DND-41 (cell line): ENCODE data around the gene TMEM39A.

ENCODE experiments used
- ATAC-seq: fragments of 200-7000 bp; cut with Tn5 transposase; 3 replicates; pipeline ENCODE4 v1.9.1; 2021; ENCODE audit warnings: low read depth; ENCODE audit not compliant: insufficient read depth
- DNase-seq: peaks from one replicate; pipeline ENCODE4 v3.0.0-alpha.2; 2020
- H2AFZ ChIP-seq: 2 replicates; pipeline ENCODE4 v1.6.0; 2012; ENCODE audit warnings: low read depth, low read length
- H3K27ac ChIP-seq: 2 replicates; pipeline ENCODE4 v1.5.1; 2012; ENCODE audit warnings: low read length, inconsistent platforms
- H3K27me3 ChIP-seq: fragments of 200-600 bp; sonication (generic); 2 replicates; pipeline ENCODE4 v1.6.0; 2012; ENCODE audit warnings: low read length, mild to moderate bottlenecking, inconsistent platforms; ENCODE audit not compliant: insufficient read depth, poor library complexity
- H3K36me3 ChIP-seq: 2 replicates; pipeline ENCODE4 v1.5.1; 2012; ENCODE audit warnings: low read length, inconsistent platforms; ENCODE audit not compliant: insufficient read depth
- H3K4me1 ChIP-seq: 2 replicates; pipeline ENCODE4 v1.5.1; 2012; ENCODE audit warnings: mild to moderate bottlenecking, low read length; ENCODE audit not compliant: insufficient read depth
- H3K4me2 ChIP-seq: 2 replicates; pipeline ENCODE4 v1.6.0; 2012; ENCODE audit warnings: mild to moderate bottlenecking, moderate library complexity, low read length, inconsistent platforms; ENCODE audit not compliant: insufficient read depth
- H3K4me3 ChIP-seq, 2 experiments: fragments of 200-600 bp in 1 of 2; shearing (Covaris generic) in 1 of 2; 2 replicates each; pipeline ENCODE4 v1.5.1; 2012 to 2016; ENCODE audit warnings: inconsistent platforms in 2 of 2, low read length in 2 of 2, mild to moderate bottlenecking in 2 of 2, low read depth in 1 of 2, moderate library complexity in 1 of 2
- H3K79me2 ChIP-seq: 2 replicates; pipeline ENCODE4 v1.6.0; 2012; ENCODE audit warnings: low read length, inconsistent platforms; ENCODE audit not compliant: insufficient read depth
- H3K9ac ChIP-seq: 2 replicates; pipeline ENCODE4 v1.6.0; 2012; ENCODE audit warnings: low read depth, mild to moderate bottlenecking, inconsistent platforms, low read length, moderate library complexity
- H3K9me3 ChIP-seq: 2 replicates; pipeline ENCODE4 v1.5.1; 2012; ENCODE audit warnings: low read length, moderate library complexity, mild to moderate bottlenecking, inconsistent platforms; ENCODE audit not compliant: insufficient read depth, severe bottlenecking
- H4K20me1 ChIP-seq: 2 replicates; pipeline ENCODE4 v1.6.0; 2012; ENCODE audit warnings: low read length; ENCODE audit not compliant: insufficient read depth
- EZH2 ChIP-seq: IDR thresholded peaks from 3 replicates; pipeline ENCODE4 v1.6.1; 2012; ENCODE audit warnings: borderline replicate concordance, low read depth, mild to moderate bottlenecking, moderate library complexity, low read length, inconsistent platforms; ENCODE audit not compliant: severe bottlenecking
- TF ChIP-seq, protein P1 (sequence below): IDR thresholded peaks from 2 replicates; pipeline ENCODE4 v1.5.1; 2012; ENCODE audit warnings: borderline replicate concordance, low read length, moderate library complexity, mild to moderate bottlenecking; ENCODE audit not compliant: poor library complexity, severe bottlenecking; ENCODE audit errors: extremely low read depth

The TMEM39A gene

DNA sequence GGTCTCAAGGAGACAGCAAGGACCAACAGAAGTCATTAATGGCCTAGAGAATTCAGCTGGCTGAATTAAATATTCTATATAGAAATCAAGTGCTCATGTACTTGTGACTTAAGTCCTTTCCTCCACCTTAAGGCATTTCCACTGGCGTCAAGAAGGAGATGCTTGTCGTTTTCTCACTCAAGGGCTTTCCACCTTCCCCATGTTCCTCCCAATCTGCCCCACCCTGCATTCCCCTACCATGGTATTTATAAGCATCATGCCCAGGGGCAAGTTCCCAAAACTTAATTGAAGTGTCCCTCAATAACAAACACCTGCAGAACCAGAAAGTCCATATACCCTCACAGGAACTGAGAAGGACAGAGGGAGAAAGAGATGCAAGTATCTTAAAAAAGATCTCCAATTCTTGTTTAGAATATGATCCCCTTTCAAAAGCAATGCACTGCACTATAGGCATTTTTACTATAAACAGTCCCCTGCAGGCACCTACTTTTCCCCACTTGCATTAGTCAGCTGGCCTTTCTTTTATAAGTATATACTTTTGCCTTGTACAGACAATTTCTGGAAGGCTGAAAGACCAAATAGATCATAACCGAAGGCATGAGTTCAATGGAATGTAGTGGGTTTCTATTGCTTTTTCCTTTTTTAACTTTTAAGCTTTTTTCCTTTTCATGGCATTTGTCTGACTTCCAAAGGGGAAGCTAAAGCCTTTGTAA lies 29.6 kb downstream of the TMEM39A start:
- no peak for ATAC-seq
- no peak for DNase-seq

GRCh38 chr3:119428538-119428937 lies 34.9 kb downstream of the TMEM39A start:
- no peak for TF ChIP-seq EZH2
- TF ChIP-seq, protein P1, sequence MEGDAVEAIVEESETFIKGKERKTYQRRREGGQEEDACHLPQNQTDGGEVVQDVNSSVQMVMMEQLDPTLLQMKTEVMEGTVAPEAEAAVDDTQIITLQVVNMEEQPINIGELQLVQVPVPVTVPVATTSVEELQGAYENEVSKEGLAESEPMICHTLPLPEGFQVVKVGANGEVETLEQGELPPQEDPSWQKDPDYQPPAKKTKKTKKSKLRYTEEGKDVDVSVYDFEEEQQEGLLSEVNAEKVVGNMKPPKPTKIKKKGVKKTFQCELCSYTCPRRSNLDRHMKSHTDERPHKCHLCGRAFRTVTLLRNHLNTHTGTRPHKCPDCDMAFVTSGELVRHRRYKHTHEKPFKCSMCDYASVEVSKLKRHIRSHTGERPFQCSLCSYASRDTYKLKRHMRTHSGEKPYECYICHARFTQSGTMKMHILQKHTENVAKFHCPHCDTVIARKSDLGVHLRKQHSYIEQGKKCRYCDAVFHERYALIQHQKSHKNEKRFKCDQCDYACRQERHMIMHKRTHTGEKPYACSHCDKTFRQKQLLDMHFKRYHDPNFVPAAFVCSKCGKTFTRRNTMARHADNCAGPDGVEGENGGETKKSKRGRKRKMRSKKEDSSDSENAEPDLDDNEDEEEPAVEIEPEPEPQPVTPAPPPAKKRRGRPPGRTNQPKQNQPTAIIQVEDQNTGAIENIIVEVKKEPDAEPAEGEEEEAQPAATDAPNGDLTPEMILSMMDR: no peak
- H3K4me1 ChIP-seq: no peaks in the 10 kb centered on the region
- DNase-seq: no peak
- no peak for ATAC-seq
- no peaks in the 10 kb centered on the region for H4K20me1 ChIP-seq
- no peaks in the 10 kb centered on the region for H3K27me3 ChIP-seq
- peaks cover 29% of the 10 kb centered on the region for H3K9me3 ChIP-seq
- H3K79me2 ChIP-seq: no peaks in the 10 kb centered on the region
- no peak overlapping the region for H3K4me2 ChIP-seq
- H3K9ac ChIP-seq: no peak overlapping the region
- H3K27ac ChIP-seq: no peak overlapping the region
- H3K4me3 ChIP-seq: no peak overlapping the region
- H2AFZ ChIP-seq: no peak overlapping the region
- peaks cover 43% of the 10 kb centered on the region for H3K36me3 ChIP-seq

More for the DNA sequence above, 29.6 kb downstream of the TMEM39A start:
- Histone ChIP-seq H3K4me3 (no peak overlapping the region), H3K4me1 (no peaks in the 10 kb centered on the region), H3K4me2 (no peak overlapping the region), H3K9ac (no peak overlapping the region), H3K27ac (no peak overlapping the region), H4K20me1 (no peaks in the 10 kb centered on the region), H3K36me3 (peaks cover 88% of the 10 kb centered on the region), H3K9me3 (peaks cover 8% of the 10 kb centered on the region), H3K79me2 (no peaks in the 10 kb centered on the region), H3K27me3 (no peaks in the 10 kb centered on the region), H2AFZ (no peak overlapping the region)
- TF ChIP-seq EZH2: no peak
- TF ChIP-seq, protein P1: no peak

DNA sequence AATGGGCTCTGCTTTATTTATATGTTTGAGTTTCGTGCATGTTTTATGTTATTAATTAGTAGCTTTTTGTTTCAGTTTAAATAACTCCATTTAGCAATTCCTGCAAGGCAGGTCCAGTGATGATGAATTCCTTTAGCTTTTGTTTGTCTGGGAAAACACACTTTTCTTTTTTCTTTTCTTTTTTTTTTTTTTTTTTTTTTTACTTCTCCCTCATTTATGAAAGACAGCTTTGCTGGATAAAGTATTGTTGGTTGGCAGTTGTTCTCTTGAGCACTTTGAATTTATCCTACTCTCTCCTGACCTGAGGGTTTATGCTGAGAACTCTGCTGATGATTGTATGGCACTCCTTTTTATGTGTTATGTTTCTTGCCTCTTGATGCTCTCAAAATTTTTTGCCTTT lies 35.7 kb downstream of the TMEM39A start:
- Histone ChIP-seq H3K4me1 (no peaks in the 10 kb centered on the region), H3K27ac (no peak overlapping the region), H3K79me2 (no peaks in the 10 kb centered on the region), H3K36me3 (peaks cover 34% of the 10 kb centered on the region), H3K4me2 (no peak overlapping the region), H3K4me3 (no peak overlapping the region), H4K20me1 (no peaks in the 10 kb centered on the region), H3K27me3 (no peaks in the 10 kb centered on the region), H3K9ac (no peak overlapping the region), H3K9me3 (peaks cover 29% of the 10 kb centered on the region), H2AFZ (no peak overlapping the region)
- TF ChIP-seq, protein P1: no peak
- no peak for TF ChIP-seq EZH2
- ATAC-seq (no peak), DNase-seq (no peak)

- Histone ChIP-seq H3K9ac (no peak overlapping the region), H3K4me1 (no peaks in the 10 kb centered on the region), H4K20me1 (no peaks in the 10 kb centered on the region), H3K4me2 (no peak overlapping the region), H3K36me3 (no peaks in the 10 kb centered on the region), H3K27me3 (no peaks in the 10 kb centered on the region), H3K27ac (no peak overlapping the region), H3K79me2 (no peaks in the 10 kb centered on the region), H3K9me3 (no peaks in the 10 kb centered on the region), H3K4me3 (no peak overlapping the region), H2AFZ (no peak overlapping the region)
- TF ChIP-seq, protein P1: peak; percentile 22
- no peak for TF ChIP-seq EZH2
- ATAC-seq (no peak), DNase-seq (no peak)
These were observed 43.2 kb downstream of the TMEM39A start for GRCh38 chr3:119420196-119420595.
